ENCODE results near the gene NDUFV1. TPM values are rescaled to one million over a fixed set of nuclear protein-coding genes. Genes with fewer than 3 reads are reported as not detected.

The NDUFV1 gene
- total and polyA plus RNA-seq, 4 donors: 83.6 to 172 (median 163) TPM

DNA sequence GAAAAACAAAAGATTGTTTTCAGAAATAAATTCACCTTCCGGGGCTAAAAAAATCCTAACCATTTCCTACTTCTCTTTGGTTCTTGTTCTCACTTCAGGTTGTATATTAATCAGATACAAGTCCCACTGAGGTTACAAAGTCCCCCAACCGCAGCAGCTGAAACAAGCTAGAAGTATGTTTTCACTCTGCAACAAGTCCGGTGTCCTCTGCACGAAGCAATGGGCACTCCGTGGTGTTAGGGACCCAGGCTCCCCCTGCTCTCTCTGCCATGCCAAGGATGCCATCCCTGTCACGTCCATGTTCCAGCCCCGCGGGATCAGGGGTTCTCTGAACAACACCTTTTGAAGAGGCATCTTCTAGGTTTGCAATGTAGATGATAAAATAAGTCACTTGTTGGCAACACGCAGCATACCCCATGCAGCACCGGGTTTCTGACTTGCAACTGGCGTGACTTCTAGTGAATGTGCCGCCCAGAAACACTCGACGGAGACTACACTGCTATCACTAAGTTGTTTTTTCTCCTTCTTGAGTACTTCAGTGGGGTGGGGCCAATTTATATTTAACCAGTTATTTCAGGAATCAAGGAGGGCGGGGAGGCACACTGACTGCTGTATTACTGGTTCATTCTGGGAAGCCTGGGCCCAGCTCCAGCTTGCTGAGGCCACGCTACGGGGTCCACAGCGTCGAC, 48.5 kb upstream of the NDUFV1 start:
- no peak overlapping the region for H3K27ac ChIP-seq (ENCODE audit: low read depth in 1 of 2, low read length in 2 of 2)
- H3K4me3 ChIP-seq (ENCODE audit: low read depth in 1 of 3, low read length in 3 of 3): no peak overlapping the region
- no peaks in the 10 kb centered on the region for H3K36me3 ChIP-seq (ENCODE audit: control insufficient read depth in 4 of 4, insufficient read depth in 3 of 4, low read depth in 1 of 4, low read length in 3 of 4)
- 40% methylated on average over 19 of the region's 19 CpGs for WGBS
- peaks cover under 1 to 5% (median 5%) of the 10 kb centered on the region in 4 donors for H3K4me1 ChIP-seq (ENCODE audit: control insufficient read depth in 4 of 4, insufficient read depth in 4 of 4, low read length in 3 of 4)
- no peaks in the 10 kb centered on the region for H3K27me3 ChIP-seq (ENCODE audit: control insufficient read depth in 4 of 4, insufficient read depth in 4 of 4, low read length in 3 of 4)
- no peaks in the 10 kb centered on the region for H3K9me3 ChIP-seq (ENCODE audit: control insufficient read depth in 4 of 4, low read length in 3 of 4)
- TF ChIP-seq NR2F2 (IDR thresholded peaks at IDR 0.05) (no peak), GABPA (IDR thresholded peaks at IDR 0.05 in 1 of 2, conservative IDR thresholded peaks at IDR 0.05 in 1 of 2) (no peak), FOXA1 (IDR thresholded peaks at IDR 0.05) (no peak), YY1 (IDR thresholded peaks at IDR 0.05) (peak; percentile 12), FOXA2 (IDR thresholded peaks at IDR 0.05) (no peak), TAF1 (conservative IDR thresholded peaks at IDR 0.05) (no peak), RAD21 (IDR thresholded peaks at IDR 0.05) (no peak)
- TF ChIP-seq, protein P1, sequence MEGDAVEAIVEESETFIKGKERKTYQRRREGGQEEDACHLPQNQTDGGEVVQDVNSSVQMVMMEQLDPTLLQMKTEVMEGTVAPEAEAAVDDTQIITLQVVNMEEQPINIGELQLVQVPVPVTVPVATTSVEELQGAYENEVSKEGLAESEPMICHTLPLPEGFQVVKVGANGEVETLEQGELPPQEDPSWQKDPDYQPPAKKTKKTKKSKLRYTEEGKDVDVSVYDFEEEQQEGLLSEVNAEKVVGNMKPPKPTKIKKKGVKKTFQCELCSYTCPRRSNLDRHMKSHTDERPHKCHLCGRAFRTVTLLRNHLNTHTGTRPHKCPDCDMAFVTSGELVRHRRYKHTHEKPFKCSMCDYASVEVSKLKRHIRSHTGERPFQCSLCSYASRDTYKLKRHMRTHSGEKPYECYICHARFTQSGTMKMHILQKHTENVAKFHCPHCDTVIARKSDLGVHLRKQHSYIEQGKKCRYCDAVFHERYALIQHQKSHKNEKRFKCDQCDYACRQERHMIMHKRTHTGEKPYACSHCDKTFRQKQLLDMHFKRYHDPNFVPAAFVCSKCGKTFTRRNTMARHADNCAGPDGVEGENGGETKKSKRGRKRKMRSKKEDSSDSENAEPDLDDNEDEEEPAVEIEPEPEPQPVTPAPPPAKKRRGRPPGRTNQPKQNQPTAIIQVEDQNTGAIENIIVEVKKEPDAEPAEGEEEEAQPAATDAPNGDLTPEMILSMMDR (IDR thresholded peaks at IDR 0.05; ENCODE audit: low read depth, low read length, missing input control): no peak
- DNase-seq (ENCODE audit: low spot score): no peak
- no peak overlapping the region for H3K9ac ChIP-seq (ENCODE audit: low read depth in 1 of 2, low read length in 2 of 2)

DNA sequence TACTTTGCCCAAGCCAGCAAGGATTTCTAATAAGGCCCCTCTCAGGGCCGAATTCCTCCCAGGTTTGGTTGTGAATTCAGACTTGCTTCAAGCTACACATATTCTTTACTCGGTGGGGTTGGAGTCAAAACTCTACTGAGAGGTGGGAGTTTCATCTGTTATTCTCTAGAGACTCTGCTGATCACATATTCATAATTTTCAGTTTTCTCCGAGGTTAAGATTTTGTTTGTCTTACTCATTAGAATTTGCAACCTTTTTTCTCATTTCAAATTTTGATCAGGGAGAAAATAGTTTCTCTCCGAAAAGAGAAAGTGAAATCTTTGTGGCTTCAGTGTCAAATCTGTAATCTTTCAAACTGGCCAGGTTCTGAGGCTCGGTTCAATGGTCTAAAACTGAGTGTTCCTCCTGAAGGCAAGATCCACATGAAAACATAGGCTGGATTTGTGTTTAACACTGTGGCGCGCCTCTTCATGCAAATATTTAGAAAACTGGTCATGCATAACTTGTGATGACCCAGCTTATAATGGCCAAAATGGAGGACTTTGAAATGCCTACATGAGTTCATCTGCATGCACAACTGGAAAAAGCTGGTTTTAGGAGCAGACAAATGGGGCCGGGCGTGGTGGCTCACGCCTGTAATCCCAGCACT, 44.6 kb upstream of the NDUFV1 start:
- 65% methylated on average over 10 of the region's 10 CpGs for WGBS
- Histone ChIP-seq H3K36me3 (ENCODE audit: control insufficient read depth in 4 of 4, insufficient read depth in 3 of 4, low read depth in 1 of 4, low read length in 3 of 4) (no peaks in the 10 kb centered on the region), H3K27ac (ENCODE audit: low read depth in 1 of 2, low read length in 2 of 2) (peak overlapping the region; percentile 49 to 93), H3K9ac (ENCODE audit: low read depth in 1 of 2, low read length in 2 of 2) (no peak overlapping the region), H3K27me3 (ENCODE audit: control insufficient read depth in 4 of 4, insufficient read depth in 4 of 4, low read length in 3 of 4) (no peaks in the 10 kb centered on the region), H3K4me1 (ENCODE audit: control insufficient read depth in 4 of 4, insufficient read depth in 4 of 4, low read length in 3 of 4) (peaks cover 5 to 9% (median 6%) of the 10 kb centered on the region in 4 donors), H3K9me3 (ENCODE audit: control insufficient read depth in 4 of 4, low read length in 3 of 4) (no peaks in the 10 kb centered on the region), H3K4me3 (ENCODE audit: low read depth in 1 of 3, low read length in 3 of 3) (no peak overlapping the region)
- DNase-seq (ENCODE audit: low spot score): no peak
- TF ChIP-seq EGR1 (IDR thresholded peaks at IDR 0.05; ENCODE audit: low read depth in 2 of 2): no peak
- TF ChIP-seq YY1 (IDR thresholded peaks at IDR 0.05): peak; percentile 22
- TF ChIP-seq HNF4A (conservative IDR thresholded peaks at IDR 0.05): peak in 1 of 2 donors; percentile 20

DNA sequence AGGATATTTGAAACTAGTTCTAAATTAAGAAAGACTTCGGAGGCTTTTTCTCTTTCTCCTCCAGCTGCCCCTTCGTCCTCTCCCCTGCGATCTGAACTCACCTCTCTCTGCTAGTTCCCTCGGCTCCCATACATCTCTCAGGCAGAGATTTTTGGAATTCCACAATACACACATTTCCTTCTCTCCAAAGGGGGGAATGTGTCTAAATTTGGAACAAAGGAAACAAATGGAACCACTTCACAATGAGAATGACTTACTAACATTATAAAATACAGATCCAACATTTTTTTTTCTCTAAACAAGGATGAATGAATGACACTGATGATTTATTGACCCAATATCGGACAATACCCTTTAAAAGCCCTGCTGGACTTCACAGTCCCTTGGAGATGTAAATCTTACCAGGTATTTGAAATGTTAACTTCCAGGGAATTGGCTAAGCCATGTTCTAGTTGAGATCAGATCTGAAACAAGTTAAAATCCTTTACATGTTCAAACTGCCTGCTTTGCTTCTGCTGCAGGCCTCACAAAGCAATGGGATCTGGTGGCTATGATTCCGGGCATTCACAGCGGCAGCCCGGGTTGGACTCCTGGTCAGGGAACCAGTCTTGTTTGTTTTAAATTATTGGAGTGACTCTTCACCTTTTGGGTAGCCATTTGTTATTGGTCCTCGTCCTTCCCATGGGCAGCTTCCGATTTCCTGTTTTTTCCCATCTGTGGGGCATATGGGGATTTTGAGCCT, 43.6 kb upstream of the NDUFV1 start:
- Histone ChIP-seq H3K27ac (ENCODE audit: low read depth in 1 of 2, low read length in 2 of 2) (peak overlapping the region; percentile 74 to 93), H3K4me1 (ENCODE audit: control insufficient read depth in 4 of 4, insufficient read depth in 4 of 4, low read length in 3 of 4) (peaks cover 3 to 9% (median 6%) of the 10 kb centered on the region in 4 donors), H3K36me3 (ENCODE audit: control insufficient read depth in 4 of 4, insufficient read depth in 3 of 4, low read depth in 1 of 4, low read length in 3 of 4) (no peaks in the 10 kb centered on the region), H3K27me3 (ENCODE audit: control insufficient read depth in 4 of 4, insufficient read depth in 4 of 4, low read length in 3 of 4) (no peaks in the 10 kb centered on the region), H3K9me3 (ENCODE audit: control insufficient read depth in 4 of 4, low read length in 3 of 4) (no peaks in the 10 kb centered on the region), H3K9ac (ENCODE audit: low read depth in 1 of 2, low read length in 2 of 2) (no peak overlapping the region), H3K4me3 (ENCODE audit: low read depth in 1 of 3, low read length in 3 of 3) (no peak overlapping the region)
- no peak for DNase-seq (ENCODE audit: low spot score)
- 74% methylated on average over 10 of the region's 10 CpGs for WGBS
- TF ChIP-seq HNF4A (conservative IDR thresholded peaks at IDR 0.05) (peak; percentile 22 to 32), SP1 (IDR thresholded peaks at IDR 0.05) (peak; percentile 49), FOXA1 (IDR thresholded peaks at IDR 0.05) (no peak), TAF1 (conservative IDR thresholded peaks at IDR 0.05) (no peak)
- TF ChIP-seq, protein P2, sequence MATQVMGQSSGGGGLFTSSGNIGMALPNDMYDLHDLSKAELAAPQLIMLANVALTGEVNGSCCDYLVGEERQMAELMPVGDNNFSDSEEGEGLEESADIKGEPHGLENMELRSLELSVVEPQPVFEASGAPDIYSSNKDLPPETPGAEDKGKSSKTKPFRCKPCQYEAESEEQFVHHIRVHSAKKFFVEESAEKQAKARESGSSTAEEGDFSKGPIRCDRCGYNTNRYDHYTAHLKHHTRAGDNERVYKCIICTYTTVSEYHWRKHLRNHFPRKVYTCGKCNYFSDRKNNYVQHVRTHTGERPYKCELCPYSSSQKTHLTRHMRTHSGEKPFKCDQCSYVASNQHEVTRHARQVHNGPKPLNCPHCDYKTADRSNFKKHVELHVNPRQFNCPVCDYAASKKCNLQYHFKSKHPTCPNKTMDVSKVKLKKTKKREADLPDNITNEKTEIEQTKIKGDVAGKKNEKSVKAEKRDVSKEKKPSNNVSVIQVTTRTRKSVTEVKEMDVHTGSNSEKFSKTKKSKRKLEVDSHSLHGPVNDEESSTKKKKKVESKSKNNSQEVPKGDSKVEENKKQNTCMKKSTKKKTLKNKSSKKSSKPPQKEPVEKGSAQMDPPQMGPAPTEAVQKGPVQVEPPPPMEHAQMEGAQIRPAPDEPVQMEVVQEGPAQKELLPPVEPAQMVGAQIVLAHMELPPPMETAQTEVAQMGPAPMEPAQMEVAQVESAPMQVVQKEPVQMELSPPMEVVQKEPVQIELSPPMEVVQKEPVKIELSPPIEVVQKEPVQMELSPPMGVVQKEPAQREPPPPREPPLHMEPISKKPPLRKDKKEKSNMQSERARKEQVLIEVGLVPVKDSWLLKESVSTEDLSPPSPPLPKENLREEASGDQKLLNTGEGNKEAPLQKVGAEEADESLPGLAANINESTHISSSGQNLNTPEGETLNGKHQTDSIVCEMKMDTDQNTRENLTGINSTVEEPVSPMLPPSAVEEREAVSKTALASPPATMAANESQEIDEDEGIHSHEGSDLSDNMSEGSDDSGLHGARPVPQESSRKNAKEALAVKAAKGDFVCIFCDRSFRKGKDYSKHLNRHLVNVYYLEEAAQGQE (IDR thresholded peaks at IDR 0.05): peak; percentile 23
- TF ChIP-seq, protein P1 (IDR thresholded peaks at IDR 0.05; ENCODE audit: low read depth, low read length, missing input control): no peak

Data from liver (tissue), 9 donors.